Gastroesophageal sphincter (tissue), 3 donors: Measurements from ENCODE around the gene GNAQ.

Source experiments
- EP300 ChIP-seq: sonication (generic); formaldehyde crosslinking; IDR thresholded peaks from one replicate; pipeline ENCODE4 v1.6.1; 2017; ENCODE audit warnings: antibody characterized with exemption, mild to moderate bottlenecking
- POLR2A ChIP-seq, 2 donors: fragments of 450-650 bp; IDR thresholded peaks; one replicate each; pipeline ENCODE4 v1.6.1; 2017; ENCODE audit warnings: antibody characterized with exemption in 2 of 2, mild to moderate bottlenecking in 2 of 2, moderate library complexity in 1 of 2
- TF ChIP-seq, protein P1 (sequence below), 4 experiments: fragments of 200-600 bp in 2 of 4; fragments of 450-650 bp in 2 of 4; sonication (generic) in 1 of 4; IDR thresholded peaks; one replicate each; pipeline ENCODE4 v1.5.1; 2017 to 2019; ENCODE audit warnings: antibody characterized with exemption in 4 of 4, mild to moderate bottlenecking in 2 of 4, moderate library complexity in 2 of 4

DNA sequence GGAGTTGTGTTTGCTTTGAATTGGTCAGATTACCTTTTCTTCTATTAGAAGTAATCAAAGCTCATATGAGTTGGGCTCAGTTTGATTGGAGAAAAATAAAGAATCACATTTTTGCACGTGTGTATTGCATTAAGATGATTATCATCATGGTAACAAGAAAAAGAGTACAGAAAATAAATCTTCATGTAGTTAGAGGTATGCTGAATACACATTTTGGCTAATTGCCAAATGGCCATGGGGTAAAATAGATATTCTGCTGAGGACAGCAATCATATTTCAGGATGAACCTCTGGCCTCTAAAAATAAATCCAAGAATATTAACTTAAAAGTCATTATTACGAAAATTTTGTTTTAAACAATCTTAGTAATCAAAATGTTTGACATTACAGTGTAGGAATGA is 38.9 kb upstream of the GNAQ start:
- TF ChIP-seq EP300 (no peak), POLR2A (IDR thresholded peaks at IDR 0.05) (no peak)
- TF ChIP-seq, protein P1, sequence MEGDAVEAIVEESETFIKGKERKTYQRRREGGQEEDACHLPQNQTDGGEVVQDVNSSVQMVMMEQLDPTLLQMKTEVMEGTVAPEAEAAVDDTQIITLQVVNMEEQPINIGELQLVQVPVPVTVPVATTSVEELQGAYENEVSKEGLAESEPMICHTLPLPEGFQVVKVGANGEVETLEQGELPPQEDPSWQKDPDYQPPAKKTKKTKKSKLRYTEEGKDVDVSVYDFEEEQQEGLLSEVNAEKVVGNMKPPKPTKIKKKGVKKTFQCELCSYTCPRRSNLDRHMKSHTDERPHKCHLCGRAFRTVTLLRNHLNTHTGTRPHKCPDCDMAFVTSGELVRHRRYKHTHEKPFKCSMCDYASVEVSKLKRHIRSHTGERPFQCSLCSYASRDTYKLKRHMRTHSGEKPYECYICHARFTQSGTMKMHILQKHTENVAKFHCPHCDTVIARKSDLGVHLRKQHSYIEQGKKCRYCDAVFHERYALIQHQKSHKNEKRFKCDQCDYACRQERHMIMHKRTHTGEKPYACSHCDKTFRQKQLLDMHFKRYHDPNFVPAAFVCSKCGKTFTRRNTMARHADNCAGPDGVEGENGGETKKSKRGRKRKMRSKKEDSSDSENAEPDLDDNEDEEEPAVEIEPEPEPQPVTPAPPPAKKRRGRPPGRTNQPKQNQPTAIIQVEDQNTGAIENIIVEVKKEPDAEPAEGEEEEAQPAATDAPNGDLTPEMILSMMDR (IDR thresholded peaks at IDR 0.05): no peak
